Chondrocyte (in vitro differentiated cells): ENCODE results near the gene TBC1D8B. TPM values are rescaled to one million over a fixed set of nuclear protein-coding genes. Genes with fewer than 3 reads are reported as not detected.

ENCODE experiments used
- DNase-seq: peaks from one replicate; pipeline ENCODE4 v3.0.0; 2021; ENCODE audit warnings: mixed read lengths, low spot score
- H3K27ac Mint-ChIP-seq: one replicate; pipeline ENCODE4 v1.8.0; 2021; ENCODE audit warnings: mild to moderate bottlenecking, moderate library complexity, mixed read lengths; ENCODE audit not compliant: unreplicated experiment
- H3K27me3 Mint-ChIP-seq: 2 replicates; pipeline ENCODE4 v1.8.0; 2021; ENCODE audit warnings: low read depth, mixed read lengths
- H3K36me3 Mint-ChIP-seq: 2 replicates; pipeline ENCODE4 v1.8.0; 2021; ENCODE audit warnings: low read depth, mixed read lengths
- H3K4me1 Mint-ChIP-seq: 2 replicates; pipeline ENCODE4 v1.8.0; 2021; ENCODE audit warnings: low read depth, mild to moderate bottlenecking, mixed read lengths
- H3K4me3 Mint-ChIP-seq: one replicate; pipeline ENCODE4 v1.8.0; 2021; ENCODE audit warnings: mild to moderate bottlenecking, moderate library complexity, mixed read lengths; ENCODE audit not compliant: unreplicated experiment
- H3K9me3 Mint-ChIP-seq: 2 replicates; pipeline ENCODE4 v1.8.0; 2021; ENCODE audit warnings: low read depth, mixed read lengths
- total RNA-seq: library from RNA; stranded (reverse); gene quantifications from 3 replicates; pipeline ENCODE4 v1.2.1, GENCODE V29; 2021
- TF ChIP-seq, protein P1 (sequence below): fragments of 200-600 bp; sonication (generic); IDR thresholded peaks from 2 replicates; pipeline ENCODE4 v1.5.0; 2021; ENCODE audit warnings: antibody characterized with exemption, mild to moderate bottlenecking, moderate library complexity

Gene TBC1D8B
- total RNA-seq, 1 donor from 2014 or later: 15.7 TPM

DNA sequence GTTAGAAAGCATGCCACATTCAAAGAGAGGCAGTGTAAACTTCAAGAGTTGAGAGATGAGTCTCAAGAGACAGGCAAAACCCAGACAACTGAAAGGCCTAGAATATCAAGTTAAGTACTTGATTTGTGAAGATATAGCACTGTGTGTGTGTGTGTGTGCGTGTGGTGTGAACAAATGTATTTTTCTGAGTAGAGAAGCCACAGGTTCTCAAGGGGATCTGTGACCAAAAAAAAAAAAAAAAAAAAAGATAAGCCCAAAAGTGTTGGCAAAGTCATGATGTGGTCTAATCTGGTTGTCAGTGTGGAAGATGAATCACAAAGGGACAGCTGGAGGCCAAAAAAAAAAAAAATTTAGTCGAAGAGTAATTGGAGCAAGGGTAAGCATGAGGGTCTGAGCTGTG lies 96.8 kb downstream of the TBC1D8B start:
- Mint-ChIP-seq H3K27ac (no peak overlapping the region), H3K4me3 (no peak overlapping the region), H3K27me3 (no peaks in the 10 kb centered on the region), H3K4me1 (peaks cover 18% of the 10 kb centered on the region), H3K36me3 (no peaks in the 10 kb centered on the region), H3K9me3 (no peaks in the 10 kb centered on the region)
- no peak for DNase-seq
- TF ChIP-seq, protein P1, sequence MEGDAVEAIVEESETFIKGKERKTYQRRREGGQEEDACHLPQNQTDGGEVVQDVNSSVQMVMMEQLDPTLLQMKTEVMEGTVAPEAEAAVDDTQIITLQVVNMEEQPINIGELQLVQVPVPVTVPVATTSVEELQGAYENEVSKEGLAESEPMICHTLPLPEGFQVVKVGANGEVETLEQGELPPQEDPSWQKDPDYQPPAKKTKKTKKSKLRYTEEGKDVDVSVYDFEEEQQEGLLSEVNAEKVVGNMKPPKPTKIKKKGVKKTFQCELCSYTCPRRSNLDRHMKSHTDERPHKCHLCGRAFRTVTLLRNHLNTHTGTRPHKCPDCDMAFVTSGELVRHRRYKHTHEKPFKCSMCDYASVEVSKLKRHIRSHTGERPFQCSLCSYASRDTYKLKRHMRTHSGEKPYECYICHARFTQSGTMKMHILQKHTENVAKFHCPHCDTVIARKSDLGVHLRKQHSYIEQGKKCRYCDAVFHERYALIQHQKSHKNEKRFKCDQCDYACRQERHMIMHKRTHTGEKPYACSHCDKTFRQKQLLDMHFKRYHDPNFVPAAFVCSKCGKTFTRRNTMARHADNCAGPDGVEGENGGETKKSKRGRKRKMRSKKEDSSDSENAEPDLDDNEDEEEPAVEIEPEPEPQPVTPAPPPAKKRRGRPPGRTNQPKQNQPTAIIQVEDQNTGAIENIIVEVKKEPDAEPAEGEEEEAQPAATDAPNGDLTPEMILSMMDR: no peak

DNA sequence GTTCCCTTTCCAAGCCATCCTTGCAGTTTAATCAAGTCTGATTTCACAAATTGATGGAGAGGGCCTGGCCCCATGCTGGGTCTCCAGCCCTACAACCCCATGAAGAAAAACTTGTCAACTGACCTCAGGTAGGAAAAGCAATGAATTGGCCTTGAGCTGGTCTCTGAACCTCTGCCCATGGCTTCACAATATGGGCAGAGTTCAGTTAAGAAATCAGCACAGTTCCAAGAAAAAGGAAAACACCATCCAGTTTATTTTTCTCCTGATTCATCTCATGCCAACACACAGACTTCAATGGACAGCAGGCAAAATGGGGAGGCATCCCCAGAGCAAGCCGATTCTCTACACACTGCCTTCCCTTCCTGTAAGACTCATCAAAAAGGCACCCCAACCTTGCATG lies 97.4 kb downstream of the TBC1D8B start:
- Mint-ChIP-seq H3K27me3 (no peaks in the 10 kb centered on the region), H3K27ac (no peak overlapping the region), H3K9me3 (no peaks in the 10 kb centered on the region), H3K4me3 (no peak overlapping the region), H3K36me3 (no peaks in the 10 kb centered on the region), H3K4me1 (peaks cover 14% of the 10 kb centered on the region)
- TF ChIP-seq, protein P1: no peak
- no peak for DNase-seq

DNA sequence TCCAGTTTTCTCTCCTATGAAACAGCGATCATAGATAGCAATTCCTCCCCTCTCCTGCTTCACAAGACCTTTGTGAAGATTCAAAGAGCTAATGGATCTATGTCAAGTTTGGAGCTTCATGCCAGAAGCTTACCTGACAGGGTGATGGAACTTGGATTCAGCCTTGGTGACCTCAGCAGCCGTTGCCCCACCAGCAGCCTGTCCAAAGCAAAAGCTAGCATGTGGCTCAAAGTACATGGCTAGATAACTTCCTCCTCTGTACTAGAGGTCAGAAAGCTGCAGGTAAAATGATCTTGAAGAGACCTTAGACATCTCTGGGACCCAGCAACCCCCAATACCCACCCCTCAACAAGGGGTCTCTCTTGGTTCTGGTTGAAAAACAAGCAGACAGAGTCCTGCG lies 98.9 kb downstream of the TBC1D8B start:
- no peaks in the 10 kb centered on the region for H3K27me3 Mint-ChIP-seq
- no peaks in the 10 kb centered on the region for H3K36me3 Mint-ChIP-seq
- H3K4me3 Mint-ChIP-seq: no peak overlapping the region
- TF ChIP-seq, protein P1: no peak
- DNase-seq: no peak
- peaks cover 2% of the 10 kb centered on the region for H3K4me1 Mint-ChIP-seq
- no peaks in the 10 kb centered on the region for H3K9me3 Mint-ChIP-seq
- no peak overlapping the region for H3K27ac Mint-ChIP-seq

DNA sequence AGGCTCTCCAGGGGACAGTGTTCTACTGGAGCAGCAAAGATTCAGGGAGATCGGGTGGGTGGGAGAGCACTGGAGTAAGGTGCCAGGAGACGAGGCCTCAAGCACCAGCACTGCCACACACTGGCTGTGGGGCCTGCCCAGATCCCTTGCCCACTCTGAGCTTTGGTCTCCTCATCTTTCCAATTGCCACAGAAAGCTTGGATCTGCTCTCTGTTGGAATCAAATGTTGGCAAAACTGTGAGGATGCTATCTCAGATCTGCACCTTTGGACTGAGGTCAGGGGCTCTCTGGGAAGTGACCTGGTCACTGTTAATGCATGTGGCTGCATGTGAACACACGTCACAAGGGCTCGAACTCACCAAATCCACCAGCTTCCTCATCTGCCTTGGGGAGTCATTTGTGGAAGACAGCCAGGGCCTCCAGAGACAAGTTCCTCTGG lies 99.3 kb downstream of the TBC1D8B start:
- TF ChIP-seq, protein P1: no peak
- Mint-ChIP-seq H3K27ac (no peak overlapping the region), H3K27me3 (no peaks in the 10 kb centered on the region), H3K36me3 (peaks cover 1% of the 10 kb centered on the region), H3K4me3 (no peak overlapping the region), H3K4me1 (peaks cover 2% of the 10 kb centered on the region), H3K9me3 (no peaks in the 10 kb centered on the region)
- DNase-seq: no peak

DNA sequence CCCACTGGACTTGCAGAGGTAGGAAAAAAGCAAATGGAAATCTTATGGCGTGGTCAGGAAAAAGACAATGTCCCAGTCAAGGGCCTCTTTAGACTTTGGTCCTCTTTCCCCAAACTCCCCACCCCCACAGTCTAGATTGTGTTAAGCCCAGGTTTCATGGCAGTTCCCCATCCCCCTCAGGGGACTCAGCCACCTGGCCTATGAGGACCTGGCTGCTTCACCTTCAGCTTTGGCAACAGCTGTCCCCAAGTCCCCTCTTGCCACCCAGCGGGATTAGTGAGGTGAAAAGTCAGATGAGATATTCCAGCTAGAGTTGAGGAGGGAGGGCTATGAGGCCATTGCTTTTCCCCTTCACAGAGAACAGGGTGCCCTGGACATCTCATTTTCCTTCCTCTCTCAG lies 100.2 kb downstream of the TBC1D8B start:
- TF ChIP-seq, protein P1: no peak
- Mint-ChIP-seq H3K4me3 (no peak overlapping the region), H3K9me3 (no peaks in the 10 kb centered on the region), H3K4me1 (no peaks in the 10 kb centered on the region), H3K27me3 (no peaks in the 10 kb centered on the region), H3K27ac (no peak overlapping the region), H3K36me3 (peaks cover 2% of the 10 kb centered on the region)
- DNase-seq: no peak
